ENCODE data around the gene ONECUT3.

The ONECUT3 gene

DNA sequence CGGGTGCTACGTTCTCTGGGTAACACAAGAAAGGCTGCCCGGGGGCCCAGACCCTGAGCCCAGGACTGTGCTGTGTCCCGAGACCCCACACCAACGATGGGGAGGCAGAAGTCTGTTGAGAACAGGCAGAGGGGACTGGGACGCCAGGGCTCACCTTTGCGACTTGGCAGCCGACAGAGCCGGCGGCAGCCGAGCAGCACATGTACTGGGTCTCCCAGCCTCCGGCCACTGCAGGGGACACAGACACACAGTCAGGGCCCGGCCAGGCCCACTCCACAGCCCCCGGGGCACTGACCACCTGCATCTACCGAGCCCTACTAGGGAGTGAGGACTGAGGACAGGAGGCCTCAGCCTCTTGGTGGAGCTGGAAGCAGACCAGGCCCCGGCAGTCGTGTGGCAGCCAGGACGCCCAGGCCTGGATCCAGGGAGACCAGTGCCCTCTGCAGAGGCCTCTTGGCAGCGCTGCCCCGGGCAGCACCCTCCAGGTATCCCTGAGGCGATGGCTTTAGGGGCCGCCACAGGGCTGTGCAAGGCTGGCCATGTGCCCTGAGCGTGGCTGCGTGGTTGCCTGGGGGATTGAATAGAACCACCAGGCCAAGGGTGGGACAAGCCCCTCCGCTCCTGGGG is 64.4 kb downstream of the ONECUT3 start:
- no peak for DNase-seq

GRCh38 chr19:1818549-1819195 is 65.4 kb downstream of the ONECUT3 start:
- no peak for DNase-seq

DNA sequence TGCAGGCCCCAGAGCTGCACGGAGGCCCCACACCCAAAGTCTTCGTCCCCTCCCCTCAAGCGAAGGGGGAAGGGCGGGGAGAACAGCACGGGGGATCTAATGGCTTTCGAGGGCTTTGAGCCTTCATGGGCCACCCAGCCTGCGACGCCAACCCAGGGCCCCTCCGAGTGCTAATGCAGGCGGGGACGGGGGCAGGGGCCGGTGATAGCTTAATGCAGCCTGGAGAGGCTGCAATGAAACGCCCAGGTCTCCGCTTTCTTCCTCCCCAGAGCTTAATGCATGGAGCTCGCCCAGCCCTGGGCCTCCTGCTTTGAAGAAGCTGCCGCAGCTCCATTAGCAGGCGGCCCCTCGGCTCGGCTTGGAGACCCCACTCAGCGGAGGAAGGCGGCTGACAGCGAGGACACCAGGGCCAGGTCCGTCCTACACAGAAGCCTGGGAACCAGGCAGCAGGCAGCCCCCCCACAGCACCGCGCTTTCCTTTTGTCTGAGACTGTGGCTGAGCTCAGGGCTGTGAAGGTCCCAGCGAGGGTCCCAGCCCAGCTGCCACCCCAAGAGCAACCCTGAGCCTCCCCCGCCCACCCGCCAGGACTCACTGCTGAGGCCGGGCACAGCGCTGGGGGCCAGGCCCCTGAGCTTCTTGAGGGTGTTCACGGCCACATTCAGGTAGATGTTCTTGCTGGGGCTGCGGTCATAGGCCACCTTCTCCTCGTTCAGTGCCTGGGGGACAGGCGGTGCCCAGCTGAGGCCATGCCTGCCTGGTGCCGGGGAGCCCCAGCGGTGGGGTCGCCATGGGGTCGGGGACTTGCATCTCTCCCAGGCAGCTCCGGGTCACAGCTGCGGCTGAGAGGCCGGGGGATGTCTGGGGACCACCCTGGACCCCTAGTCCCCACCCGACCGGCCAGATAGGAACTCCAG is 66.3 kb downstream of the ONECUT3 start:
- no peak for DNase-seq

DNA sequence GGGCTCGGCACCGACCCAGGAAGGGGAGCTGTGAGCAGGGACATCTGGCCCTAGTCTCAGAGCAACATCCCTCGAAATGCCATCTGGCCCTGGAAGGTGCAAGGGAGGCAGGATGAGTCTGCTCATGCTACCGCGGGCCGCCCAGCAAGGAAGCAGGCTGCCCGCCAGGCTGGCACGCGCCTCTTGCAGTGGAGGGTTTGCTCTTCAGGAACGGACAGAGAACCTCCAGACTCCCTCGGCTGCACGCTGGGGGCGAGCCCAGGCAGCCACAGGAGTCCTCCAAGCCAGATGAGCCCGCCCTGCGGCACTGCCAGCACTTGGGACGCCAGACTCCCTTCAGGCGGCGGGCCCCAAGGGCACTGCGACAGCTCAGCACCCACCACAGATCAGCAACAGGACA is 68.9 kb downstream of the ONECUT3 start:
- no peak for DNase-seq

GRCh38 chr19:1823020-1823419 is 69.7 kb downstream of the ONECUT3 start:
- DNase-seq = no peak

- no peak for DNase-seq
Measured at GRCh38 chr19:1823539-1824251, 70.4 kb downstream of the ONECUT3 start.

- DNase-seq = no peak
Measured at GRCh38 chr19:1824252-1824622, 70.9 kb downstream of the ONECUT3 start.

DNA sequence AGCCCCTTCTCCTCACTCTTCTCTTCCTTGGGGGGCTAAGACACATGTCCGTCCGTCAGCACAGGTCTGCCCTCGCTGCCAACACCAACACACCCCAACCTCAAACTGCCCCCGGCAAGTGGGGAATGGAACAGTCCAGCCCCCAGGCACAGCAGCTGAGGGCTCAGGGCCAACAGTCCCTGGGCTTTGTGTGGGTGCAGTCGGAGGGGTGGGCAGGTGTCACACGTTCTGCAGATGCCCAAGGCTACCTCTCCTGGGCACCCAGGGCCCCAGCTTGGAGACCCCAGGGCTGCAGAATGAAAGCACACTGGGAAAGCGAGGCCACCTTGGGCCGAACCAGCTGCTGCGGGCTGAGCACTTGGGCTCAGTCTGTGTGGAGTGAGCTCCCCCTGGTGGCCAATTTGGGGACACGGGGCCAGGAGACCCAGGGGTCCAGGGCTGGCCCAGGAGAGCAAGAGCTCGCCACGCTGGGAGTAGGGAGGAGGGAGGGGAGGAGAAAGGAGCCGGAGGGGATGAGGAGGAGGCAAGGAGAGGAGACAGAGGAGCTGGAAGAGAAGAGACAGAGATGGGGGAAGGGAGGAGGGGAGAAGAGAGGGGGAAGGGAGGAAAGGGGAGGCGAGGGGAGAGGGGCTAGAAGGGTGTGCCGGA is 72.7 kb downstream of the ONECUT3 start:
- DNase-seq = no peak

DNA sequence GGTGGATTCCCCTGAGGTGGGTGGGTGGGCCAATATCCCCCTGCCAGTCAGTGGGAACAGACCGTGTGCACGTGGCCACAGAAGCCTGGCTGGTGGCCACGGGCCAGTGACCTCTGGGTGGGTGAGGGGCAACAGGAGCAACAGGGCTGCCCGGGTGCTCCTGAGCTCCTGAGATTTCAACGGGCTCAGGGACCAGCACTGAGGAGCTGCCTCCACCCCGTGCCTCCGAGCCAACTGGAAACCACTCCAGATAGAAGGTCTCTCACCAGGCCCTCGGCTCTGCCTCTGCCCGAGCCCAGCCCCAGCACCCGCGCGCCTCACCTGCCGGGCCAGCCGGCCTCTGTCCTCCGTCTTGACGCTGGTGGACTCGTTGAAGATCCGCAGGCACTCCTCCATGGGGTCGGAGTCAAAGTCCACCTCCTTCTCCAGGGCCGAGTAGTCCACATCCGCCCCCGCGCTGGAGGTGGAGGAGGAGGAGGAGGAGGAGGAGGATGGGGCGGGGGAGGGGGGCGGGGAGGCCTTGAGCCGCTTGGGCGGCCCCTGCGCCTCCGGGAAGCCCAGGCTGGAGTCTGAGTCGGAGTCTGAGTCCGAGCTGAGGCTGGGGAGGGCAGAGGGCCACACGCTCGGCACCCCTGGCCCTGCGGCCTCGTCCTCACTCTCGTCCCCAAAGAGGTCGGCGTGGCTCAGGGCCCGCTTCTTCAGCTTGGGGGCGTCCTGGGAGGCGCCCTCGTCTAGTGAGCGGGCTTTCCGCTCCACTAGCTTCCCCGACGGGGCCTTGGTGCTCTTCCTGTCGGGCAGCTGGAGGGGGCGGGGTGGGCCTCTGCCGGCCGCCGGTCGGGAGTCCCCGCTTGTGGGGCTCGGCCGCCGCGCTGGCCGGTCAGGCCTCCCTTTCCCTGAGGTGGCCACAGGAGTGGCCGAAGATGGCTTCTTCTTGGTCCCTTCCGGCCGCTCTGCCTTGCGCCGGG is 73.5 kb downstream of the ONECUT3 start:
- DNase-seq = no peak

- no peak for DNase-seq
Measured at GRCh38 chr19:1827566-1828278, 74.4 kb downstream of the ONECUT3 start.

- no peak for DNase-seq
Measured at GRCh38 chr19:1828279-1829238, 75.3 kb downstream of the ONECUT3 start.

- DNase-seq = no peak
Measured at GRCh38 chr19:1829958-1830357, 76.7 kb downstream of the ONECUT3 start.

DNA sequence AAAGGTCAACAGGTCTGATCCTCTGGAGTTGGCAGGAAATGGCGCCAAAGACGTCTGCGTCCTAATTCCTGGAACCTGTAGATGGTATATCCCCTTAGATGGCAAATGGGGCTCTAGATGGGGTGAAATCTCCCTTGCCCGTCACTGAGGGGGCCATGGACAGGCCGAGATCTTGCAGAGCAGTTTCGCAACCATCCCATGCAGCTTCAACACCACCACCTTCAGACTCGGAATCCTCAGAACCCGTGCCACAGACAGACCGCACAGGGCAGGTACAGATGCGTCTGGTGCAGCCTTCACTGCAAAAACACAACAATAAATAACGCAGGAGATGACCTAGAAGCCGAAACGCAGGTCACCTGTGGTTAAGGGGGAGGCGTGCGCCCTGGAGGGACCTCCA is 77.3 kb downstream of the ONECUT3 start:
- no peak for DNase-seq

Measured in NCI-H1417 treated with DMSO at 0.1 percent for 48 hours (cell line).